ENCODE measurements around the gene NMNAT2. TPM values are rescaled to one million over a fixed set of nuclear protein-coding genes. Genes with fewer than 3 reads are reported as not detected.

NMNAT2 gene
- 73.2 TPM for total RNA-seq

GRCh38 chr1:183417772-183418491 lies at the start of gene NMNAT2:
Gene NMNAT2 (minus strand): TSS chr1:183418380. CDS start chr1:183418267, 113 bp downstream.

Other genes with a start within 250 kb of the NMNAT2 start
- gene LAMC2, start 232.1 kb downstream of the NMNAT2 start, total RNA-seq = 0.31 TPM
- gene SMG7, start 54.1 kb upstream of the NMNAT2 start, total RNA-seq = 47.9 TPM
- gene NCF2, start 172.1 kb upstream of the NMNAT2 start, total RNA-seq = 0.94 TPM
- gene ARPC5, start 217.4 kb upstream of the NMNAT2 start, total RNA-seq = 71.7 TPM
- gene APOBEC4, start 234.9 kb upstream of the NMNAT2 start, total RNA-seq = not detected

Measured in parietal lobe (tissue), 1 donor.